ENCODE measurements around the gene PHACTR1. TPM values are rescaled to one million over a fixed set of nuclear protein-coding genes. Genes with fewer than 3 reads are reported as not detected.

Gene PHACTR1
- total RNA-seq, 1 donor from 2014 or later = 0.49 TPM

GRCh38 chr6:13303668-13304017 lies 587.1 kb downstream of the PHACTR1 start:
- Histone ChIP-seq H3K36me3 (peaks cover 0 to 33% of the 10 kb centered on the region in 2 donors), H3K27me3 (no peaks in the 10 kb centered on the region), H3K4me1 (peaks cover 14% of the 10 kb centered on the region), H3K27ac (peak overlapping the region; percentile 75), H3K9me3 (no peaks in the 10 kb centered on the region), H3K4me3 (peak overlapping the region in 1 of 2 donors; percentile 3)
- DNase-seq (ENCODE audit: extremely low spot score in 2 of 2) = no peak
- TF ChIP-seq POLR2A (IDR thresholded peaks at IDR 0.05) (no peak), CTCF (IDR thresholded peaks at IDR 0.05) (no peak), POLR2AphosphoS5 (IDR thresholded peaks at IDR 0.05; ENCODE audit: insufficient read depth in 1 of 2, low read depth in 1 of 2) (no peak)
- intact Hi-C loops (cut with DNase I) = no loop called here

- Histone ChIP-seq H3K4me3 (no peak overlapping the region), H3K9me3 (no peaks in the 10 kb centered on the region), H3K27me3 (no peaks in the 10 kb centered on the region), H3K36me3 (peaks cover 0 to 33% of the 10 kb centered on the region in 2 donors), H3K4me1 (peaks cover 14% of the 10 kb centered on the region), H3K27ac (peak overlapping the region; percentile 75)
- DNase-seq (ENCODE audit: extremely low spot score in 2 of 2) = no peak
- intact Hi-C loops (cut with DNase I) = no loop called here
- TF ChIP-seq POLR2A (IDR thresholded peaks at IDR 0.05) = no peak
- no peak for TF ChIP-seq CTCF (IDR thresholded peaks at IDR 0.05)
- TF ChIP-seq POLR2AphosphoS5 (IDR thresholded peaks at IDR 0.05; ENCODE audit: insufficient read depth in 1 of 2, low read depth in 1 of 2) = no peak
These were observed 587.5 kb downstream of the PHACTR1 start for GRCh38 chr6:13304101-13304500.

- Histone ChIP-seq H3K27me3 (no peaks in the 10 kb centered on the region), H3K4me1 (peaks cover 14% of the 10 kb centered on the region), H3K36me3 (peaks cover 0 to 33% of the 10 kb centered on the region in 2 donors), H3K9me3 (no peaks in the 10 kb centered on the region), H3K4me3 (no peak overlapping the region), H3K27ac (no peak overlapping the region)
- TF ChIP-seq POLR2A (IDR thresholded peaks at IDR 0.05) (no peak), POLR2AphosphoS5 (IDR thresholded peaks at IDR 0.05; ENCODE audit: insufficient read depth in 1 of 2, low read depth in 1 of 2) (no peak), CTCF (IDR thresholded peaks at IDR 0.05) (no peak)
- intact Hi-C loops (cut with DNase I) = no loop called here
- DNase-seq (ENCODE audit: extremely low spot score in 2 of 2) = no peak
These were observed 588.2 kb downstream of the PHACTR1 start for GRCh38 chr6:13304580-13305260.

- H3K36me3 ChIP-seq = peaks cover 0 to 33% of the 10 kb centered on the region in 2 donors
- peaks cover 14% of the 10 kb centered on the region for H3K4me1 ChIP-seq
- no peak for DNase-seq (ENCODE audit: extremely low spot score in 2 of 2)
- intact Hi-C loops (cut with DNase I) = no loop called here
- H3K9me3 ChIP-seq = no peaks in the 10 kb centered on the region
- no peaks in the 10 kb centered on the region for H3K27me3 ChIP-seq
- H3K27ac ChIP-seq = no peak overlapping the region
- H3K4me3 ChIP-seq = no peak overlapping the region
- no peak for TF ChIP-seq POLR2AphosphoS5 (IDR thresholded peaks at IDR 0.05; ENCODE audit: insufficient read depth in 1 of 2, low read depth in 1 of 2)
- TF ChIP-seq POLR2A (IDR thresholded peaks at IDR 0.05) = no peak
- no peak for TF ChIP-seq CTCF (IDR thresholded peaks at IDR 0.05)
These were observed 588.7 kb downstream of the PHACTR1 start for GRCh38 chr6:13305288-13305687.

- intact Hi-C loops (cut with DNase I) = no loop called here
- Histone ChIP-seq H3K4me1 (peaks cover 14% of the 10 kb centered on the region), H3K27me3 (no peaks in the 10 kb centered on the region), H3K36me3 (peaks cover 0 to 33% of the 10 kb centered on the region in 2 donors), H3K4me3 (no peak overlapping the region), H3K9me3 (no peaks in the 10 kb centered on the region), H3K27ac (no peak overlapping the region)
- TF ChIP-seq CTCF (IDR thresholded peaks at IDR 0.05) (no peak), POLR2A (IDR thresholded peaks at IDR 0.05) (no peak), POLR2AphosphoS5 (IDR thresholded peaks at IDR 0.05; ENCODE audit: insufficient read depth in 1 of 2, low read depth in 1 of 2) (no peak)
- no peak for DNase-seq (ENCODE audit: extremely low spot score in 2 of 2)
These were observed 589.2 kb downstream of the PHACTR1 start for GRCh38 chr6:13305791-13306190.
